HL-60 (cell line): ENCODE measurements around the gene CRLF1.

Experiments
- TF ChIP-seq, protein P1 (sequence below): IDR thresholded peaks from 2 replicates; pipeline ENCODE4 v1.6.1; 2012; ENCODE audit warnings: low read depth; ENCODE audit not compliant: insufficient replicate concordance
- TF ChIP-seq, protein P2 (sequence below): IDR thresholded peaks from one replicate; pipeline ENCODE4 v1.5.1; 2011; ENCODE audit warnings: low read length, control low read depth, inconsistent platforms; ENCODE audit not compliant: insufficient read depth

DNA sequence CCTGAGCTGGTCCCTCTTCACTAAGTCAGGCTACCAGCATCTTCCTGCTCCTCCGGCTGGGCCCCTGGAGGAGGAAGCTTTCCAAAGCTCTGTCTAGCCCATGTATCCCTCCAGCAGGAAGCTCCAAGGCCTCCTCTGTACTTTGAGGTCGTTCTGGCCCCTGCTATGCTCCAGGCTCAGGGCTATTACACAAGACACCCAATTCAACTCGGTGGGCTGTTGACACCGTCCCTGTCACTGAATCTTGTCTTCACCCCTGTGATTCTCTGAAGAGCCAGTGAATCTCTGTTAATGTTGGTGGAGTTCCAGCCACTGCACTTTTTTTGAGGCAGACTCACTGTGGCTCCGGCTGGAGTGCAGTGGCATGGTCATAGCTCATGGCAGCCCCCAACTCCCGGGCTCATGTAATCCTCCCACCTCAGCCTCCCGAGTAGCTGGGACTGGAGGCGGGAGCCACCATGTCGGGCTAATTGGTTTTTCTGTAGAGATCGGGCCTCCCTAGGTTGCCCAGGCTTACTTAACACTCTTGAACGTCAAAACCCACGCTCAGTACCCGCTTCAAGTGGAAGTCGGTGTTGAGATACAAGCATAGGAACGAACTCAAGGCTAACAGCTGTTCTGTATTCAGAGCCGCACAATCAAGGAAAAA is 18.5 kb downstream of the CRLF1 start:
- TF ChIP-seq, protein P1, sequence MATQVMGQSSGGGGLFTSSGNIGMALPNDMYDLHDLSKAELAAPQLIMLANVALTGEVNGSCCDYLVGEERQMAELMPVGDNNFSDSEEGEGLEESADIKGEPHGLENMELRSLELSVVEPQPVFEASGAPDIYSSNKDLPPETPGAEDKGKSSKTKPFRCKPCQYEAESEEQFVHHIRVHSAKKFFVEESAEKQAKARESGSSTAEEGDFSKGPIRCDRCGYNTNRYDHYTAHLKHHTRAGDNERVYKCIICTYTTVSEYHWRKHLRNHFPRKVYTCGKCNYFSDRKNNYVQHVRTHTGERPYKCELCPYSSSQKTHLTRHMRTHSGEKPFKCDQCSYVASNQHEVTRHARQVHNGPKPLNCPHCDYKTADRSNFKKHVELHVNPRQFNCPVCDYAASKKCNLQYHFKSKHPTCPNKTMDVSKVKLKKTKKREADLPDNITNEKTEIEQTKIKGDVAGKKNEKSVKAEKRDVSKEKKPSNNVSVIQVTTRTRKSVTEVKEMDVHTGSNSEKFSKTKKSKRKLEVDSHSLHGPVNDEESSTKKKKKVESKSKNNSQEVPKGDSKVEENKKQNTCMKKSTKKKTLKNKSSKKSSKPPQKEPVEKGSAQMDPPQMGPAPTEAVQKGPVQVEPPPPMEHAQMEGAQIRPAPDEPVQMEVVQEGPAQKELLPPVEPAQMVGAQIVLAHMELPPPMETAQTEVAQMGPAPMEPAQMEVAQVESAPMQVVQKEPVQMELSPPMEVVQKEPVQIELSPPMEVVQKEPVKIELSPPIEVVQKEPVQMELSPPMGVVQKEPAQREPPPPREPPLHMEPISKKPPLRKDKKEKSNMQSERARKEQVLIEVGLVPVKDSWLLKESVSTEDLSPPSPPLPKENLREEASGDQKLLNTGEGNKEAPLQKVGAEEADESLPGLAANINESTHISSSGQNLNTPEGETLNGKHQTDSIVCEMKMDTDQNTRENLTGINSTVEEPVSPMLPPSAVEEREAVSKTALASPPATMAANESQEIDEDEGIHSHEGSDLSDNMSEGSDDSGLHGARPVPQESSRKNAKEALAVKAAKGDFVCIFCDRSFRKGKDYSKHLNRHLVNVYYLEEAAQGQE = no peak
- TF ChIP-seq, protein P2, sequence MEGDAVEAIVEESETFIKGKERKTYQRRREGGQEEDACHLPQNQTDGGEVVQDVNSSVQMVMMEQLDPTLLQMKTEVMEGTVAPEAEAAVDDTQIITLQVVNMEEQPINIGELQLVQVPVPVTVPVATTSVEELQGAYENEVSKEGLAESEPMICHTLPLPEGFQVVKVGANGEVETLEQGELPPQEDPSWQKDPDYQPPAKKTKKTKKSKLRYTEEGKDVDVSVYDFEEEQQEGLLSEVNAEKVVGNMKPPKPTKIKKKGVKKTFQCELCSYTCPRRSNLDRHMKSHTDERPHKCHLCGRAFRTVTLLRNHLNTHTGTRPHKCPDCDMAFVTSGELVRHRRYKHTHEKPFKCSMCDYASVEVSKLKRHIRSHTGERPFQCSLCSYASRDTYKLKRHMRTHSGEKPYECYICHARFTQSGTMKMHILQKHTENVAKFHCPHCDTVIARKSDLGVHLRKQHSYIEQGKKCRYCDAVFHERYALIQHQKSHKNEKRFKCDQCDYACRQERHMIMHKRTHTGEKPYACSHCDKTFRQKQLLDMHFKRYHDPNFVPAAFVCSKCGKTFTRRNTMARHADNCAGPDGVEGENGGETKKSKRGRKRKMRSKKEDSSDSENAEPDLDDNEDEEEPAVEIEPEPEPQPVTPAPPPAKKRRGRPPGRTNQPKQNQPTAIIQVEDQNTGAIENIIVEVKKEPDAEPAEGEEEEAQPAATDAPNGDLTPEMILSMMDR = no peak
